GM12874 (cell line): ENCODE data around the gene PIK3C2B.

Source experiments
- TF ChIP-seq, protein P1 (sequence below): IDR thresholded peaks from 2 replicates; pipeline ENCODE4 v1.5.1; 2011; ENCODE audit warnings: low read depth, mild to moderate bottlenecking, control low read depth, low read length, moderate library complexity; ENCODE audit not compliant: insufficient read depth

PIK3C2B gene

DNA sequence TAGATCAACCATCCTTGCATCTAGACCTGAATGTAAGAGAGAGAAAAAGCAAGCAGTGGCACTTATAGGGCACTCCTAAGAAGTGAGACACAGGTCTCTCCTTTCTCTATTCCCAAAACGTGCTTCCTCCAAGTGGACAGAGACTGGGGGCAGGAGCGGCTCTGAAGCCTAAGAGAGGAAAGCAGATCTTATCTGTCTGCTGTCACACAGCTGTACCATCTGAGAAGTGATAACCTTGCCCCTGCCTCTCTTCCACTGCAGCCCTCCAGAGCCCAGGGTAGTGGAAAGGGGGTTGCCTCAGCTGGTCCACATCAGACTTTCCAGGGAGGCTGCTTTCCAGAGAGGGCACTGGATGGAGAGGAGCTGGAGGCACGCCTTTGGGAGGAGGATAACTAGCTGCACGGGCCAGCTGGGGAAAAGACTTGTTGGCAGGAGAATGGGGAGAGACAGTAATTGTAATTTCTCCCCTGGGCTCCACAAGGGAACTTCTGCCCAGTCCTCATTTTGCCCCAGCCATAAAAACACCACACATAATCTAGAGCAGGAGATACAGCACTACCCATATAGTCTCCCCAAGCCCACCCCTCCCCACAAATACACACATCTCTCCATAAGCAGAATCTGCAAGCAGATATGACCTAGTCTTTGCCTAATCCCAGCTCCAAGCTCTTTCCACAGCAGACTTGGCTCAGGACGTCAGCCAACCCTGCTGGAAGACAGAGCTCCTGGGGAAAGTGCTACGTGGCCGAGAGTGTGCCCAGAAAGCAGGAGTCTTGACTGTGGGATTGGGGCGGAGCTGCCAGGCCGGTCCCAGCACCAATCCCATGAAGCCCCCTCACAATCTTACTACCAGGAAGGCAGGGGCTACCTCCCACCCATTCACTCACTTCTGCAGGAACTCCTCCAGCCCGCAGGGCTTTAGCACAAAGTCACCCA is 31.2 kb downstream of the PIK3C2B start:
- TF ChIP-seq, protein P1, sequence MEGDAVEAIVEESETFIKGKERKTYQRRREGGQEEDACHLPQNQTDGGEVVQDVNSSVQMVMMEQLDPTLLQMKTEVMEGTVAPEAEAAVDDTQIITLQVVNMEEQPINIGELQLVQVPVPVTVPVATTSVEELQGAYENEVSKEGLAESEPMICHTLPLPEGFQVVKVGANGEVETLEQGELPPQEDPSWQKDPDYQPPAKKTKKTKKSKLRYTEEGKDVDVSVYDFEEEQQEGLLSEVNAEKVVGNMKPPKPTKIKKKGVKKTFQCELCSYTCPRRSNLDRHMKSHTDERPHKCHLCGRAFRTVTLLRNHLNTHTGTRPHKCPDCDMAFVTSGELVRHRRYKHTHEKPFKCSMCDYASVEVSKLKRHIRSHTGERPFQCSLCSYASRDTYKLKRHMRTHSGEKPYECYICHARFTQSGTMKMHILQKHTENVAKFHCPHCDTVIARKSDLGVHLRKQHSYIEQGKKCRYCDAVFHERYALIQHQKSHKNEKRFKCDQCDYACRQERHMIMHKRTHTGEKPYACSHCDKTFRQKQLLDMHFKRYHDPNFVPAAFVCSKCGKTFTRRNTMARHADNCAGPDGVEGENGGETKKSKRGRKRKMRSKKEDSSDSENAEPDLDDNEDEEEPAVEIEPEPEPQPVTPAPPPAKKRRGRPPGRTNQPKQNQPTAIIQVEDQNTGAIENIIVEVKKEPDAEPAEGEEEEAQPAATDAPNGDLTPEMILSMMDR: no peak

DNA sequence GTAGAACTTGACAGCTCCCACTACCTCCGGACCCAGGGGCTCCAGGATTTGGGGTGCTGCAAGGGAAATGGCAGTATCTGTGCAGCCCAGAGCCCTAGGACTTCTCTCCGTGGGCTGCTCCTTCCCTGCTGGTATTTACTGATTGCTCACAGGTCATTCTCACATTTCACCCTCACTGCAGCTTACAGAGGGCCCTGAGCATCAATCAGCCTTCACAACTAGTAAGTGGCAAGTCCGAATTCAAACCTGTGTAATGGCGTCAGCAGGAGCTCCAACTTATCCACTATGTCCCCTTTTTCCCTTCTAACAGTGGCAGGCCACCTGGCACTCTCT is 32.4 kb downstream of the PIK3C2B start:
- TF ChIP-seq, protein P1: no peak

DNA sequence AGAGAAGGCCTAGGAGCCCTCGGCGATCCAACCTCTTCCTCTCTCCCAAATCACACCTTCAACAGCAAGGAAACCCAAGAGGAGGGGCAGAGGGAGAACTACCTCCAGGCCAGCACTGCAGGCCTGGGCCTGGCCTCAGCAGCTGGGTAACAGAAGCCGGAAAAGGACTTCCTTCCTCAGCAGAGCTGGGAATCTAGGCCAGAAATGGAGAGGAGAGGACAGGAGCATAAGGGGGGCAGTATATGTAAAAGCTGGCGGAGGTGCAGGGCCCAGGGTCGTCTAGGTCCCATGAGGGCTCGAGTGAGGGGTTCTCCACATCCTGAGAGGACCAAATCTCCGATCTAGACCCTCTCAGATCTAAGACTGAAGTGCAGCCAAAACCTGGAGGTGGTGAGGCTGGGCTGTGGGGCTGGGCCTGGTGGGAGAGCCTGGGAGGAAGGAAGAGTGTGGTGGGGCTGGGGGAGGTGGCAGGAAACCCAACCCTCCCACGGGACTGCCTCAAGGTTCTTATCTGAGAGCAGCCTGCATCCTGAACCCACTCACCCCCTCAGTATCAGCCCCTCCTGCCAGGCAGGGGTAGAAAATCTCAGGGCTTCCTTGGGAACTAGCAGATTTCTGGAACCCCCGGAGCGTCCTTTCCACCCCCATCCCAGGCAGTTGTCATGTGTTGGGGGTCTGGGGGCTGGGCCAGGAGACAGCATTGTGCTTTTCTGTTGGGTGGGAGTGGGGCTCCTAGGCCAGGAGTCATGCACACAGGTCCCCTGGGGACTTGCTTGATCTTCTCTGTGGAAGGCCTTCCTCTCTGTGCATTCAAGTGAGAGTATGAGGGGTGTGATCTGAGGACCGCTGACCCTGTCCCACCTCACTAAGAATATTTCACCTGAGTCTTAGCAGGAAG is 33.0 kb downstream of the PIK3C2B start:
- TF ChIP-seq, protein P1: no peak

DNA sequence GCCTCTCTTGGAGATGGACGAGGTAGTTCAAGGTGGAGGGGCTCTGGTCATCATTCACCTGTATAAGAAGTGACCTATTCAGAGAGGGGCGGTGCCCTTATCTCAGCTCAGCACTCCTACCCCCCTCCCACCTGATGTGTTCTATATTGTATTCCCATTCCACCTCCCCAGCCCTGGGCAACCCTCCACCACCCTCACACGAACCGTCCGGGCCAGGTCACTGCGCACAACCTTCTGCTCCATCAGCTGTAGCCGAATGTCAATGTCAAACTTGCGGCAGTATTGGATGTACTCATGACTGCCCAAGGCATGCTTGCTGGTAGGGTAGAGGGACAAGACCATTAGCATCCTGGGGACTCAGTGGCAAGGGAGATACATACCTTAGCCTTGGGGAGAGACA is 34.3 kb downstream of the PIK3C2B start:
- TF ChIP-seq, protein P1: no peak

DNA sequence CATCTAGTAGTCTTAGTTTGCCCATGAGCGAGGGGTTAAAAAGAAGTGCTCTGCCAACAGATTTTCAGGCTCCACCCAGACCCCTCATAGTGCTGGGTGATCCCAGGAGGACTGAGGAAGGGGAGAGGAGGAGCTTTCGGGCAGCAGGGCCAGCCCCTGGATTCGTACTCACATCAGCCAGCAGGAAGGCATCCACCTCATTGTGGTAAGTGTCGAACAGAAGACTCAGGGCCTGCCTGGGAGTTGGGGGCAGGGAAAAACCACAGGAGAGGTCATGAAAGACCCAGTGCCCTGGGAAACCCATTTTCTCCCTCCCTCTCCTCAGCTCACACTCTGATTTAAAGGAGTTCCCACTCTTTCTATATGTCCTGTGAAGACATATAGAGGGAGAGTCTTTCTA is 34.9 kb downstream of the PIK3C2B start:
- TF ChIP-seq, protein P1: no peak

DNA sequence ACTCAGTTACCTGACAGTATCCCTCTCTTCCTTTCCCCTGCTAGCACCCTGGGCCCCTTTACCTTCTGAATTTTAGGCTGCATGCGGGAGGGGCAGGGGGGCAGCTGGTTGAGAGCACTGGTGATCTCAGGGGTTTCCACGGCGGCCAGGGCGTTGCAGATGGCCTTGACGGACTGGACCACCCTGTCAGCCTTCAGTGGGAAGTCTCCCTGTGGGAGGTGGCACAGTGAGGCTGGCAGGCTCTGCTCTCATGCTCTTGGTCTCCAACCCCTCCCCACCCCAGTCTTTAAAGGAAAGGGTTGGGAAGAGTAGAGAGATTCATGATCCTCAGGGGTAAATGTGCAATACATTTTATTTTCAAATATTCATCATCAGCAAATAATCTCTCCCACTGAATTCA is 36.9 kb downstream of the PIK3C2B start:
- TF ChIP-seq, protein P1: no peak

DNA sequence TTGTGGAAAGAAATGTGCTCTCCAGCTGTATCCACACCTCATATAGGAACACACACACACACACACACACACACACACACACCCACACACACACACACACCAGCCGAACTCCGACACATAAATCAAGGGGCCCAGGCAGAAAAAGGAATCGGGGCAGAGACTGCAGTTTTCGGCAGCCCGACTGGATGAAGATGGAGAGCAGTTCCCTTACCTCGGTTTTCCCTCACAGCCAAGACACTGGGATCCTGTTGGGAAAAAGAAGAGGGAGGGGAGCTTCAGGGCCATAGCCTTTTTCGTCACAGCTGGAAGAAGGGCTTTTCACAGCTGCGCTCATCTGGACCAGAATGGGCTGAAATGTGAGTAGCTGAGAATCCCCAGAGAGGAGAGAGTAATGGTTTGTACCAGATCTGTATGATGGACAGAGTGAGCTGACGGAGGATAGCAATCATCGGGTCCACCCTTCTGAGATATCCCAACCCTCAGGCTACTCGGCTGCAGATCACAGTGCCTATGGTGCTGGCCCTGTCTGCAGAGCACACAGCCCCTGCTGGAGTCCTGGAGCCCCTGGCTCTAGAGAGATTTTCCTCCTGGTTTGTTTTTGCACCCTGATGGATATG is 37.7 kb downstream of the PIK3C2B start:
- TF ChIP-seq, protein P1: no peak
